LNCAP (cell line): ENCODE results near the gene COL4A4.

Experiments
- CTCF ChIP-seq: fragments of 450-650 bp; IDR thresholded peaks from 2 replicates; pipeline ENCODE4 v1.5.1; 2017; ENCODE audit warnings: mild to moderate bottlenecking

Gene COL4A4

DNA sequence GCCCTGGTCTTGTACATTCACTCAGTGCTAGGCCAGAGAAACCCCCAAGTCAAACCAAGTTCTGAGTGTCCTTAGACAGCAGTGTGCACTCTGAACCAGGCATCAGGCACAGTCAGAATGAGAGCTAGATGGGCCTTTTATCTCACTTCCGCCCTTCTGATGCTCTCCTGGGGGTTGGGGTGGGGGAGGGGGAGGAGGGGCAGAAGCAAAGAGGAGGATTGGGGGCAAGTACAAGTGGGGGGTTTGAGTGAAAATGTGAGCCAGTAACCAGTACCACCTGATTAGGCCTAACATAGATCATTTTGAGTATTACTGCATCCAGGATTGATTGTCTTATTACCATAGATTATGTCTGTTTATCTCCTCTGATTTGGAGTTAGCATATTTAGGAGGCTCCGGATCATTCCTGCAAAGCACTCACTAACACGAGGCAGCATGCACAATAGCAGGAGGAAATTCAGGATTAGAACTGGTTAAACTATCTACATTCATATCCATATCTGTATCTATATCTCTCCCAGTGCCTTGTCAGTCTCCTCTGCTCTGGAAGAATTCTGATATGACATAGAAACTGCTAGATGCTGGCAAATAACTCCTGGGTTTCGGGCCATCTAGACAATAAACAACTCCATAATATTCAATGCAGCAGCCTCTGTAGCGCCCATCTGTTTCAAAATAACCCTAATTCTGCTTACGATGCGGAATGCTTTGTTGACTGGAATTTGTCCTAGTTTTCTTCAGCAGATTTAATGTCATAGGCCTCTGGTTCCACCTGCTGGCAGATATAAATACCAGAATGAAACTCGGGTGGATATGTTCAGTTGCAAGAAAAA is 179.0 kb downstream of the COL4A4 start:
- peak; percentile 61; the same call in 1 of the 2 replicates for TF ChIP-seq CTCF

- no peak for TF ChIP-seq CTCF
Measured at GRCh38 chr2:226983895-226984749, 179.9 kb downstream of the COL4A4 start.

DNA sequence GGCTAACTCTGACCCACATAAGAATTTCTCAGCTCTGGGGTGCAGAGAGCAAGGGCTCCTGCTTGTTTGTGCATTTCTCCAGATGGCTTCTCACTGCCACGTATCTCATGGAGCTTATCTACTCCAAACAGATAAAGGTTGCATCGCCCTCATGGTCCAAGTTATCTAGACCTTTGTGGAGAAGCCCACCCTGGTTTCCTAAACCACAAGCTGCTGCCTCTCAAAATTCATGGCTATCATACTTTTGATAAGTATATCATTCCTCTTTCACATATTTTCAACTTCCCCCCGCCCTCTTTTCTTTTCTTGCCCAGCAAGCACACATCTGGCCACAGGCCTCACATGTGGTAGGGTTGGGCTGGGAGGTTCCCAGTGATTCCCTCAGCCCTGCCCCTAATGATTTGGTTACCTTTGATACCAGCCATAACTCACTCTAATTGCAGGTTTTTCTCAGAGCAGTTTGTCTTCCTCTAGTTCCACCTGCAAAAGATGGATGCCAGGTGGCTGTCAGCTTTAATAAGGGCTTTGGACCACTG is 182.1 kb downstream of the COL4A4 start:
- TF ChIP-seq CTCF = no peak

DNA sequence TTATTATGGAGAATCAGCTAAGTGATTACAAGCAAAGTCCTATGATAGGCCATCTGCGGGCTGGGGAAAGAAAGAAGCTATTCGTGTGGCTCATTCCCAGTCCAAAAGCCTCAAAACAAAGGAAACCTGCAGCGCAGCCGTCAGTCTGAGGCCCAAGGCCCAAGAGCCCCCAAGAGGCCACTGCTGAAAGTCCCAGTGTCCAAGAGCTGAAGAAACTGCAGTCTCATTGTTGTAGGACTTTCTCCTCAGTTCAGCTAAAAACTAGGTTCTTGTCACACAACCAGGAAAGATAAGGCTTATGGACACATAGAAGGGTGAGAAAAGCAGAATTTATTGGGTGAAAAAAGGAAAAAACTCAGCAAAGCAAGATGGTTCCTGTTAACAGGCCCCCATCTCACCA is 185.0 kb downstream of the COL4A4 start:
- TF ChIP-seq CTCF = no peak

DNA sequence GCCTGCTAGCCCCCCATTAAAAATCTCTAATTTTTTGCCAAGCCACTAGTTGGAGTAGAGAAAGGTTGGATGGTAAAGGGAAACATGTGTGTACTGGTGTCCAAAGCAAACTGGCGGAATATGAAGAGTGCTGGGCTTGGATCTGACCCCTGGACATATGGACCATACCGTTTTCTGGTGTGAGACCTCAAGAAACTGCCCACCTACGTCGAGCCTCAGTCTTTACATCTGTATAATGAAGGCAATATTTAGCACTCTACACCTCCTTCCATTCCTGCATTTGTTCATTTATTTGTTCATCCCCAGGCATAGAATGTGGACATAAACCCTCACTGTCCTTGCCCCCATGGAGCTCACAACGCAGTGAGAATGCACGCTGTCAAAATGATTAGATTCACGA is 185.7 kb downstream of the COL4A4 start:
- TF ChIP-seq CTCF = no peak

DNA sequence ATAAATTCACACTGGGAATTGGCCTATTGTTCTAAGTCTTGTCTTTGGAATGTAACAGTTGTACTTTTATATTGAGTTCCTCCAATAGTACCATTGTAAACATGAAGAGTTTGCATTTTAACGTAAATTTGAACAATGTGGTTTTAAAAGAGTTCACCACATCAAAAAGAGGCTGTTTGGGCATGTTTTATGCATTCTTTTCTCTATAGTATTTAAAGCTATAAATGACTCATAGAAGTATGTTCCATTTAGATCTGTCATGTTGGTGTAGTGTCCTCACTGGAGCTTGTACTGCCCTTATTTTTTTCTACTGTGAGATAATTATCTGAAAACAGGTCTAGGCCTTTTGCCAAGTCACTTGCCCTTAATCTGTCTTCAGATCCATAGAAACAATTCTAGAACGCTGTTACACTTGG is 186.2 kb downstream of the COL4A4 start:
- no peak for TF ChIP-seq CTCF

GRCh38 chr2:226973816-226974215 is 190.2 kb downstream of the COL4A4 start:
- no peak for TF ChIP-seq CTCF
